GM18526 (cell line): Measurements from ENCODE around the gene RMDN2.

Source experiments
- POLR2A ChIP-seq: IDR thresholded peaks from 3 replicates; pipeline ENCODE4 v1.6.1; 2011; ENCODE audit not compliant: insufficient read length; ENCODE audit errors: extremely low read depth

Gene RMDN2

DNA sequence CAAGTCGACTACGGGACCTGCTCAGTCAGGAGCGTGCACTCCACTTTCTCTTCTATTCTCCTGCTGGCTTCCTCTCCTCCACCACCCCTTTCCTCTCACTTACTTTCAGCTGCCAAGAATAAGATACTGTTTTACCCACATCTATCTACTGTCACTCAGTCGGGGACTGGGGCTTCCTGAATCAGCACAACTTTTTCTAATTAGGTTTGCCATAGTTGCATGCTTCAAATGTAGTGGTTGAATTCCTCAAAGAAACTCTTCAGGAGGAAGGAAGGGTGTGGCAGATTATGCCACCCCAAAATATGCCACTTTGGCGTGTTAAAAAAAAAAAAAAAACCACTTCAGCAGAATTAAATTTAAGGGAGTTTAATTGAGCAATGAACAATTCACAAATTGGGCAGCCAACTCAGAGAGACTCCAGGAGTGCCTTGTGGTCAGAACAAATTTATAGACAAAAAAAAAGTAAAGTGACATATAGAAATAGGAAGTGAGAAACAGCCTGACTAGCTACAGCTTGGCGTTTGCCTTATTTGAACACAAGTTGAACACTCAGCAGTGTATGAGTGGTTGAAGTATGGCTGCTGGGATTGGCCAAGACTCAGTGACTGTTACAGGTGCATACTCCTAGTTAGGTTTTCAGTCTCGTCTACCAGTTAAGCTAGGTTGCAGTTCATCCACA, 32.5 kb upstream of the RMDN2 start:
- no peak for TF ChIP-seq POLR2A

DNA sequence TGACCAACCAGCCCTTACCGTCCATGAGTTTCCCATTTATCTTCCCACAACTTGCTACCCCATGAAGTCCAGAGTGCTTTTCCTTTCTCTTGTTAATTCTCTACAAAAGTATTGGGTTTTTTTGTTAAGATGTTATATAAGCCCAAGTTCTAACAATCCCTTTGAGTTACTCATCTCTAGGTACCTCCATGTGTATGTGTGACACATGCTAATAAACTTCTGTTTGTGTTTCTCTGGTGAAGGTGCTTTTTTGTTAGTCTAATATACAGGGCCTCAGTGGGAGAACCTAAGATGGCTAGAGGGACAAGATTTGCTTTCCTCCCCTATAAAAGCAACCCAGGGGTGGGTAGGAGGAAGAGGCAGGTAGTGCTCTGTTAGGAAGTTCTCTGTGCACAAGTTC, 31.8 kb upstream of the RMDN2 start:
- no peak for TF ChIP-seq POLR2A

DNA sequence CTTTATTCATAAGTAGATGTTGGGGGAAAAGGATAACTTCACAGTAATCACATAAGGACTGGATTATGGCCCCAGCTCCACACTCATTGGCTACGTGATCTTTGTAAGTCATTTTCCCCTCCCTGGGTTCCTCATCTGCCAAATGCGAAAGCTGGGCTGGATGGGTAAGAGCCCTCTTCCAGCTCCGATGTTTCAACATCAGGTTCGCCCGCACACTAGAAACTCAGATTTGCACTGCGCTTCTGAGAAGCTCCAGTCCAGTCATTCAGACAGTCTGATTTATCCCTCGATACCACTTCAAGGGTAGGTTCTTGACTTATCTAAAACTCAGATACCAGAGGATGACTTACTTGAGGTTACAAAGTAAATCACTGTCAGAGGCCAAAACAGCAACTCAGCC, 31.0 kb upstream of the RMDN2 start:
- no peak for TF ChIP-seq POLR2A

DNA sequence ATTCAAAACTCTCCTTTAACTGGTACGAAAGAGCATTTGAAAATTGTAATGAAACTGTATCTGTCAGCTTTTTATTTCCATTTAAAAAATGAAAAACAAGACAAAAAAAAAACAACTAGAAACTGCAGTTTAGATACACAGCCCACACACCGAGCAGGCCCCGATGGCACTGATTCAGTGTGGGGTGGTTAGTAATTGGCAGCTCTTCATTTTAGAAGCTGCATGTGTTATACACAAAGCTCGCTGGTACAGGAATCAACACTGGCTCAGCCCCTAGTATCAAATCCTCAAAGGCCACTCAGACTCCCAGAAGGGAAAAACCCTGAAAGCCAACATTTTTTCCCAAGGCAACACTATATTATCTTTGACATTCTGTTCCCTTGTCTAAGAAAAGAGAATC, 30.5 kb upstream of the RMDN2 start:
- TF ChIP-seq POLR2A: no peak

DNA sequence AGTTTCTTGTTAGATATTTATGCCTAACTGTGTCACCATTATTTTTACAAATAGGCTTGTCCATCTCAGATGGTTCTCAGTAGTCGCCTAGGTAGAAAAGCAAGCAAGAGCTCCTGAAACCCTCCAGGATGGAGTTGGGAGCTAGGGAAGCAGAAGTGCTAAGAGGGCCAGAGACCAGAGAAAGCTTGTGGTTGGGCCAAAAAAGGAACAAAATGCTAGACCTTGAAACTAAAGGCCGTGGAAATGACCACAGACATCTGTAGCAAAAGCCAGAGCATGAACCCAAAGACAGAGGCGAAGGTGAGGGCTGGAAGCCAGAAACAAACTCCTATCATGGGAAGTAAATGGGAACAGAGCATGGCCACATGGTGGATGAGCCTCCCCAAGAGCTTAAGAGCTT, 29.9 kb upstream of the RMDN2 start:
- TF ChIP-seq POLR2A: no peak

DNA sequence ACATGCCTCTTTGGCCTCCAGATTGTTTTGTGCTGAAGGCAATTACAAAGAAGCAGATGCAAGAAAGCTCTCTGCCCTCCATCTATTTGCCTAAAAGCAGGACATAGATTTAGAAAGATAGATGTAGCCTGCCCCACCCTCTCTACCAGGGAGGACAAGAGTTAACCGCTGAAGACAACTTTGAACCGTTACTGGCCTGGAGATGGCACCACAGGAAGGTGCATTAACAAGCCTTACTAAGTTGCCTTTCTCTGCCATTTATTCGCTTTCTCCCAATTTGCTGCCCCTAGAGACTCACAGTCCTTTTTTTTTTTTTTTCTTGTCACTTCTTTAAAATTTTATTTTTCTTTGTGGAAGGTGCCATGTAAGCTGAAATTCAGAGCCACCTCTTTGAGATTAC, 28.8 kb upstream of the RMDN2 start:
- no peak for TF ChIP-seq POLR2A

DNA sequence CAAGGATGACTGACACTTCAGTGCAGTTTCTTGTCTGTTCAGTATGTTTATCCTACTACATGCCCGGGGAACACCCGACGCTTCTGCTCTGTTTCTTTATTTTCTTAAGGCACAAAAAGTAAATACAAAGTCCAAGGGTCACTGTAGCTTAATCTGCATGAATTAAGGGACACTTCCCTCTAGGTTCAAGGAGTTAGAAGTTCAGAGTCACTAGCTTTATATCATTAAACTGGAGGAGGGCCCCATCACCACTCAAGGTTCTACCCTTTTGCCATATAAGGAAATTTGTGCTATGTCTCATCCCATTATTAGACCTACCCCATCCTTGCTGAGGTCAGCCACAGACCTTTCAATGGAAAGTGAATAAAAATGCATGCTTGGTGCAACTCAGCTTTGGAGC, 27.6 kb upstream of the RMDN2 start:
- TF ChIP-seq POLR2A: no peak

DNA sequence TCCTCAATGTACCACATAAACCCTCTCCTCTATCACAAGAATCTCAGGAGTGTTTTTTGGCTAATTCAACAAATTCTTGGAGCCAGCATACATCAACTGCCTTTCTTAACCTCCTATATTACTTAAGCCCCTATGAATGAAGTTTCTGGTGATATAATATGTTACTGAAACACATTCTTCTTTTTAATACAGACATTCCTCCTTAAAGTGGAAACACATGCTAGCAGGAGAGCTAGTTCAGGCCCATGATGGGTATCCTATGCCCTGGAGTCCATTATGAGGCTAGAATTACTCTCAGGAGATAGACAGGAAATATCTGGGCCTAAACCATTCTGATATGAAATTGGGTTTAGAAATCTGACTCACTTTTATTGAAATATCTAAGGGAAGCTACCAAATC, 26.6 kb upstream of the RMDN2 start:
- TF ChIP-seq POLR2A: no peak

DNA sequence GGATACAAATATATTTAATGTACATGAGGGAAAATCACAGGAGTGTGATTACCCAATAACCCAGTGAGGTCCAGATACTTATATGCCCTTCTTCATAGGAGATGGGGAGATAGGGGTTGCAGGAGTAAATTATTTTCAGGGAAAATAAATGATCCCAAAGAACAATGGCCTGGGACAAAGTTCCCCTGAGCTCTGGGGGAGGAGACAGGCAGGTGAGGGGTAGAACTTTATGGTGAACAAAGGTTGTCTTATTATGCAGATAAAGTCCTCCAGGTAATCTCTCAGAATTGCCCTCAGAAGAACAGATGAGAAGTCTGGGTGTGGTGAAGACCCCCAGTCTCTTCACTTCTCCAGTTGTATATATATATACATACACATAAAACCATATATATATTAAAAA, 22.1 kb upstream of the RMDN2 start:
- TF ChIP-seq POLR2A: no peak

DNA sequence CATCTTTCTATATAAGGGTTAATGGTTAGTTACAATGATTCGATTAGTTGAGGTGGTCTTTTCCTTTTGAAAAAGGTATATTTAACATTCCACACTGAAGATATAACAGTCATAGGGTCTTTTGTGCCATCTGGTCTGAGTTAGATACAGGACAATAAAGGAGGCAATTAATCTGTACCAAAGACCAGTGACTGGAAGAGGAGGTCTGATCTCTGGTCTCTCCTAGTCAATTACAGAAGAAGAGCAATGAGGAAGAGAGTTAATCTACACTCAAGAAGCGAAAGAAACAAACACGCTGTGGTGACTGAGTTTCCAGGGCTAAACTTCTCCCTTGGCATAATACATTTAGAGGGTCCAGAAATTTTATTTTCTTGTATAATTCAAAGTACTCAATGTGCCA, 20.7 kb upstream of the RMDN2 start:
- TF ChIP-seq POLR2A: no peak

DNA sequence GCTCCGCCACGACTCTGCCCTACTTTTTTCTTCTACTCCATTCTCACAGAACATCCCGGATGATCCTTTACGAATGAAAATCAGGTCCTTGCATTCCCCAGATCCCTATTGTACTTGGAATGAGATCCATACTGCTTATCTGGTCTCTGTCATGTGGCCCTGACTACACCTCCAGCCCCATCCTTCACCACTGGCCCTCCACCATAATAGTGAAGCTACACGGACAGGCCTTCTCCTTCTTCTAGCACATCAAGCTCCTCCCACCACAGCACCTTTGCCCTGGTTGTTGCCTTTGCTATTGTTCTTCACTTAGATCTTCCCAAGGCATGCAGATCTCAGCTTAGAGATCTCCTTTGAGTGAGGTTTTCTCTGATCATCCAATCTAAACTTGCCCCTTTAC, 20.1 kb upstream of the RMDN2 start:
- TF ChIP-seq POLR2A: no peak

DNA sequence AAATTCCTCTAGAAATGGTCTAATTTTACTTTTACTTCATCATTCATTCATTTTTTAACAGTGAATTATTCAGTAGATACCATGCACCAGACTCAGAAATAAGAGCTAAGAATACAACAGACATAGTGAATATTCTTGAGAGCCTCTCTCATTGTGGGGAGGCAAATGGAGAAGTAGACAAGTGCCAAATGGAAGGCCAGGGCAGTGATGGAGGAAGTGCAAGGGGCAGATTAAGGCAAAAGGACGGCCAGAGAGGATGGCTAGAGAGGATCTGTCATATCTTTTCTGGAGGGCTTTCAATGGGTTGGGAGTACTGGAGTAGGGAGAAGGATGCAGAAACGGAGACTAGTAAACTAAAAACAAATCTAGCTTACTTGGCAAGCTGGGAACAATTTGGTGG, 19.0 kb upstream of the RMDN2 start:
- TF ChIP-seq POLR2A: no peak

DNA sequence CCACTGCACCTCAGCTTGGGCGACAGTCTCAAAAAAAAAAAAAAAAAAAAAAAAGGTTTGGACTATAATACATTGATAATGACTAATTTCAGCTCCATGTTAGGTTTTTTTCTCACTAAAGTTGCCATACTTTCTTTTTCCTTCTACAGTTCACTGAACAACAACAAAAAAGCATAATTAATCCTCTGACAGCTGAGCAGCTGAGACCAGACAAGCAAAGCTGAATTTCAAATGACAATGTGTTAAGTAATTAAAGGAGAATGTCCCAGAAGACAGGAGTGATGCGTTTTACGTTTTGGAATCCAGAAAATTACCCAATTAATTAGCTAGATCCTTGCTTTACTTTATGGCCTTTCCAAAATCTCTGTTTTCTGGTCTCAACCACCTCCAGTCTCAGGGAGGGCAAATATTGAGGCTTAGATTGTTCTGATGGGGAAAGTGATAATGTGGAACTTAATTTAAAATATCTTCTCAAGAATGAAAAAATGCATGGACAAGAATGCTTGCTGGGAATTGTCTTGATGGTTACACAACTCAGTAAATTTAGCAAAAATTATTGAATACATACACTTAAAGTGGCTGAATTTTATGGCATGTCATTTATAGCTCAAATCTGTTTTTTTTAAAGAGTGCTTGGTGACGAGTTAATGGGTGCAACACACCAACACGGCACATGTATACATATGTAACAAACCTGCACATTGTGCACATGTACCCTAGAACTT, 17.4 kb upstream of the RMDN2 start:
- no peak for TF ChIP-seq POLR2A

DNA sequence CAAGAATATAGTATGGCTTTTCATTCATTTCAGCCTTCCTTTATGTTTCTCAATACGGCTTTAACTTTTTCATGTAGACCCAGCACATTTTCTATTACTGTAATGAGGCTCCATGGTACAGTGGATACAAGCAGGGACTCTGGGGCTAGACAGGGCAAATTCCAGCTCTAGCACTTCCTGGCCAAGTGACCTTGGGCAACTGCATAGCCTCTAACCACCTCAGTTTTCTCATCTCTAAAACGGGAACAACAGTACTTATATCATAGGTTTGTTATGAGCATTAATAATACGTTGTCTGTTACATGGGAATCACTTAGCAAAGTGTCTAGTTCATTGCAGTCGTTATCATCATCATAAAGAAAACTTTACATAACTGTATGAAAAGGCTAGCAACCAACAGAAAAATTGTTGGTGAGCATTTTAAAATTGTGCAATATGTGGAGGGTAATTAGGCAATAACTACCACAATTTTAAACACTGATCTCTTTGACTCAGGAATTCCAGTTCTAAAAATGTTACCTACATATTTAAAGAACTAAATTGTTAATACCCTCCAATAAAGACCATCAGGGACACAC, 13.7 kb upstream of the RMDN2 start:
- no peak for TF ChIP-seq POLR2A

DNA sequence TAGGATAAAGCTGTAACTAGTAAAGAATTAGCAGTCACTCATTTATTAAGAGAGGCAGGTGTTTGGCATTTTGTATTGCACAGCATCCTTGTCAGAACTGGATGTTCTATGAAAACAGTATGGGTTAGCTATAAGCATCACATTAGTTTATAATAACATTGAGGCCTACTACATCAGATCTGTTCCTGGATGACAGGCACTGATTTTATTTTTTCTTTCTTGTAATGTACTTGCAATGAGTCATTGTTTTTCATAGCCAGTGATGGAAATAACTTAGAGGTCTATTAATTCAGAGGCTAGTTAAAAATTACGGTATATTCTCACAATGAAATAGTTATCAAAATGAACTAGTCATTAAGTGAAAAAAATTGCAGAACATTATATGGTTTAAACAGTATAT, 13.0 kb upstream of the RMDN2 start:
- TF ChIP-seq POLR2A: no peak

DNA sequence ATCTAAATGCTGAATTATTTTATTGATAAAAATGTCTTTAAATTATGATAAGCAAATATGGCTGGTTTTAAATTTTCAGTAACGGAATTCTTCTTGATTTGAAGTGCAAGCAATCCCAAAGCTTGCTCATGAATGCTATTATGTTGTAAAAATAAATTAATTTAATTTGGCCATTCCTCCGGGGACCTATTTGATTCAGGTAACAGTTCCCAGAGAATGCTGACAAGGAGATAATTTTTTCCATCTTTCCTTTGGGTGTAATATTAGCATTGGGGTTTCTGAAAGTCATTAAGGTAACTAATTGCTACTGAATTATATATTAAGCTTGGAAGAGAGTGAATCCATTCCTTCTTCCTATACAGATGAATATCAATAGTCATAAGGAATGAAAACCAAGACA, 12.5 kb upstream of the RMDN2 start:
- TF ChIP-seq POLR2A: no peak

DNA sequence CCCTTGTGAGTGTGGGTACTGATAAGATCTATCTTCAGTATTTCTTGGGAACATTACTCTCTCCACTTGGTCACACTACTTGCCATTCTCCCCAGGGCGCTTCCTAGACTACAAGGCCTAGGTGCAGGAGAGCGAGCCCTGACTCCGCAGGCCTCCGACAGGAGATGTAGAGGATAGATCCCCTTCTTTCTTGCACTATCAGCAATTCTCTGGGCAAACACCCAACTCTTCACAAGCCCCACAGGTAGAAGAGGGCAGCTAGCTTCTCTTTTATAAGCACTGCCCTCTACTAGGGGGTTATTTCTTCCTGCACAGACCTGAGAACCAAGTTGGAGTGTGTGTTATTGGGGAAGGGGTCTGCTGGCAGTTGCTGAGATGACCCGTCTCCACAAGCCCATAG, 10.7 kb upstream of the RMDN2 start:
- no peak for TF ChIP-seq POLR2A
